ENCODE data around the gene PARD3. TPM values are rescaled to one million over a fixed set of nuclear protein-coding genes. Genes with fewer than 3 reads are reported as not detected.
"Not testable (repeated sequence)": the region's sequence is repeated elsewhere in the genome, so short reads cannot be mapped to it uniquely, and the experiment has no call there.

The PARD3 gene
- total RNA-seq, 4 donors from 2014 or later = 42.6 to 63.6 (median 55.2) TPM

DNA sequence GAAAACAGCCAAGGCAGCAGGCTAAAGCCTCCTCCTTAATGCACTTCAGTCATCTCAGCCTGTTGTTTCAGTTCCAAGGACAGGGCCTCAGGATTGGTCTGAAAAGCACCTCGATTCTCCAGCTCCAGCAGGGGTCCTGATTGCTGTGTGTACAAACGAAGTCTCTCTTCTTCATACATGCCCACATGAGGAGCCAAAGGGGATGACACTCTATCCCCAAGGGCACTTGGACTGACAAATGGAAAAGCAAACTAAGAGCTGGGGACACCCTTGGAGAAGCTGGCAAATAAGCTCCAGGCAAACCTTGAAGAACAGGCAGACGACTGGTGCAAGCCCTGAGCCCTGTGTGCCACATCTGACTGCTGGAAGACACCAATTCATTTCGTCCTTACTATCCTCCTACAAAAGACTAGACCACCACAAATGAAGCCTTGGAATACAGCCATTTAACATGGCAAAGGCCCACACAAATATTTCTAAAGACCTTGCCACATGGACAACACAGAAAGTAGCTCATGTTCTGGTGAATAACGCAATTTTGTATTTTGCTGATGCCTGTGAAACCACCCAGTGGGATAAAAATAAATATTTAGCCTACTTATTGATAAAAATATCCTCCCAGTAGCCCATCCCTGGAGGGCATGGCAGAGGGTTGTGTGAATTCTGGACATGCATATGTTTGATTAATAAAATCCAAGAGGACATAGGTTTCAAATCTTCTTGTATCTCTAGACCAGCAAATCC, 61.9 kb downstream of the PARD3 start:
- no peak for TF ChIP-seq EP300 (IDR thresholded peaks at IDR 0.05)
- TF ChIP-seq CTCF (IDR thresholded peaks at IDR 0.05) = no peak
- TF ChIP-seq POLR2A (IDR thresholded peaks at IDR 0.05) = no peak
- H3K9me3 ChIP-seq = no peaks in the 10 kb centered on the region
- peaks cover 0 to 44% (median 11%) of the 10 kb centered on the region in 4 donors for H3K4me1 ChIP-seq
- H3K36me3 ChIP-seq = no peaks in the 10 kb centered on the region
- H3K27ac ChIP-seq = no peak overlapping the region
- H3K27me3 ChIP-seq = no peaks in the 10 kb centered on the region
- DNase-seq (ENCODE audit: low spot score in 2 of 2) = no peak
- H3K4me3 ChIP-seq = no peak overlapping the region
- WGBS, 2 donors = 41 to 44% methylated on average over 5 of the region's 5 CpGs

- Histone ChIP-seq H3K4me3 (no peak overlapping the region), H3K27ac (no peak overlapping the region), H3K27me3 (no peaks in the 10 kb centered on the region), H3K4me1 (peaks cover 0 to 43% (median 11%) of the 10 kb centered on the region in 4 donors), H3K9me3 (no peaks in the 10 kb centered on the region), H3K36me3 (no peaks in the 10 kb centered on the region)
- TF ChIP-seq EP300 (IDR thresholded peaks at IDR 0.05) (no peak), POLR2A (IDR thresholded peaks at IDR 0.05) (no peak), CTCF (IDR thresholded peaks at IDR 0.05) (no peak)
- no peak for DNase-seq (ENCODE audit: low spot score in 2 of 2)
- 49 to 79% methylated on average over 2 of the region's 2 CpGs for whole genome bisulfite sequencing, 2 donors
Observed at GRCh38 chr10:34751272-34751671, 63.8 kb downstream of the PARD3 start.

- H3K27ac ChIP-seq; H3K9me3 ChIP-seq; DNase-seq (ENCODE audit: low spot score in 2 of 2); H3K4me3 ChIP-seq; H3K36me3 ChIP-seq; H3K27me3 ChIP-seq: not testable (repeated sequence)
- 85 to 87% methylated on average over 7 of the region's 7 CpGs for WGBS, 2 donors
- peaks cover 0 to 43% (median 11%) of the 10 kb centered on the region in 4 donors for H3K4me1 ChIP-seq
Observed at GRCh38 chr10:34750795-34751194, 64.3 kb downstream of the PARD3 start.

DNA sequence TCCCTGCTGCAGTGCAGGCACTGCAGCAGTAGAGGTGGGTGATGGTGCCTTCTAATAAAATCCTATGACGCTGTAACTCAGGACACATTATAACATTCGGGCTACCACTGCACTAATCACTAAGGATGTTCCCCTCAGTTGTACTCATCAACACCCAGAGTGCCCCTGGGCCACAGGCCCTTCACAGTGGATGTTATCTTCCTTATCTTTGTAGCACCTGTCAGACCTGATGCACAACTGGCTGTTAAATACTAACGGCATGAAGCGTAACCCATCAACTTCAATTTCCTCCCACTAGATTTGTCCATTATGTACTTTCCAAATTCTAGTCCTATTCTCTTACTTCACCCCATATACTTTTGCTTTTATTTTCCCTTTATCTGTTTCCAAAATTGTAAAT, 66.3 kb downstream of the PARD3 start:
- Histone ChIP-seq H3K36me3 (no peaks in the 10 kb centered on the region), H3K27ac (no peak overlapping the region), H3K4me1 (peaks cover 0 to 33% (median 9%) of the 10 kb centered on the region in 4 donors), H3K4me3 (no peak overlapping the region), H3K9me3 (no peaks in the 10 kb centered on the region), H3K27me3 (no peaks in the 10 kb centered on the region)
- TF ChIP-seq POLR2A (IDR thresholded peaks at IDR 0.05) = no peak
- no peak for TF ChIP-seq EP300 (IDR thresholded peaks at IDR 0.05)
- no peak for DNase-seq (ENCODE audit: low spot score in 2 of 2)
- WGBS, 2 donors = 83 to 100% methylated on average over 4 of the region's 4 CpGs

DNA sequence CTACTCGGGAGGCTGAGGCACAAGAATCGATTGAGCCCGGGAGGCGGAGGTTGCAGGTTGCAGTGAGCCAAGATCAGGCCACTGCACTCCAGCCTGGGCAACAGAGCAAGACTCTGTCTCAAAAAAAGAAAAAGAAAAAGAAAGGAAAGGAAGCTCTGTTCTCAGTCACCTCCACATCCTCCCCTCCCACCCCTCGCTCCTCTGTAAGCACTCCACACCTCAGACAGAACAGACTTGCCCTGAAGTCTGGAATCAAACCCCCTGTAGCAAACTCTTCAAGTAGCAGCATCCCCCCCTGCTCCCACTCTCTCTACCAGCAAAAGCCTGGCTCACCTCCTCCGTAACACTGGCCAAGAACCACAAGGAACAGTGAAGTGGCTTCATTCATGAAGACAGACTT, 66.7 kb downstream of the PARD3 start:
- Histone ChIP-seq H3K4me3 (no peak overlapping the region), H3K36me3 (no peaks in the 10 kb centered on the region), H3K27me3 (no peaks in the 10 kb centered on the region), H3K9me3 (no peaks in the 10 kb centered on the region), H3K27ac (no peak overlapping the region), H3K4me1 (peaks cover 0 to 30% (median 7%) of the 10 kb centered on the region in 4 donors)
- TF ChIP-seq CTCF (IDR thresholded peaks at IDR 0.05) (no peak), POLR2A (IDR thresholded peaks at IDR 0.05) (no peak), EP300 (IDR thresholded peaks at IDR 0.05) (no peak)
- DNase-seq (ENCODE audit: low spot score in 2 of 2) = no peak
- 93 to 95% methylated on average over 6 of the region's 6 CpGs for WGBS, 2 donors

- Histone ChIP-seq H3K36me3 (no peaks in the 10 kb centered on the region), H3K27ac (no peak overlapping the region), H3K27me3 (no peaks in the 10 kb centered on the region), H3K4me3 (no peak overlapping the region), H3K4me1 (peaks cover 0 to 19% (median 0%) of the 10 kb centered on the region in 4 donors), H3K9me3 (no peaks in the 10 kb centered on the region)
- WGBS, 2 donors = 87 to 90% methylated on average over 4 of the region's 4 CpGs
- DNase-seq (ENCODE audit: low spot score in 2 of 2) = no peak
- no peak for TF ChIP-seq POLR2A (IDR thresholded peaks at IDR 0.05)
- no peak for TF ChIP-seq EP300 (IDR thresholded peaks at IDR 0.05)
- TF ChIP-seq CTCF (IDR thresholded peaks at IDR 0.05) = no peak
Observed at GRCh38 chr10:34746094-34746493, 69.0 kb downstream of the PARD3 start.
